Stimulated activated CD8-positive, alpha-beta memory T cell treated with anti-CD3 and anti-CD28 coated beads, Interleukin-7, amount 100 ng/mL, for 1 hour (primary cell): ENCODE results near the gene CHERP.
"Not testable (repeated sequence)": the region's sequence is repeated elsewhere in the genome, so short reads cannot be mapped to it uniquely, and the experiment has no call there.

Experiments used
- DNase-seq, 2 donors: peaks; one replicate each; pipeline ENCODE4 v3.0.0-alpha.2; 2020; ENCODE audit warnings: low read depth in 2 of 2

Gene CHERP

DNA sequence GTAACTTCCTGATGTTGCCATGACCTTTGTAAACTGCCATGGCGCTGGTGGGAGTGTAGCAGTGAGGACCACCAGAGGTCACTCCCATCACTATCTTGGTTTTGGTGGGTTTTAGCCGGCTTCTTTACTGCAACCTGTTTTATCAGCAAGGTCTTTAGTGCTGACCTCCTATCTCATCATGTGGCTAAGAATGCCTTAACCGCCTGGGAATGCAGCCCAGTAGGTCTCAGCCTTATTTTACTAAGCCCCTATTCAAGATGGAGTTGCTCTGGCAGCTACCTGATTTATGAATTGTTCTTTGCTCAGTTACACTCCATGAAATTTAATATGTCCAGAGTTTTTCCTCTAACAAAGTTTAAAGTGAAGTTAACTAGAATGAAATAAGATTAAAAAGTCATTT, 65.8 kb downstream of the CHERP start:
- DNase-seq: no peak

DNA sequence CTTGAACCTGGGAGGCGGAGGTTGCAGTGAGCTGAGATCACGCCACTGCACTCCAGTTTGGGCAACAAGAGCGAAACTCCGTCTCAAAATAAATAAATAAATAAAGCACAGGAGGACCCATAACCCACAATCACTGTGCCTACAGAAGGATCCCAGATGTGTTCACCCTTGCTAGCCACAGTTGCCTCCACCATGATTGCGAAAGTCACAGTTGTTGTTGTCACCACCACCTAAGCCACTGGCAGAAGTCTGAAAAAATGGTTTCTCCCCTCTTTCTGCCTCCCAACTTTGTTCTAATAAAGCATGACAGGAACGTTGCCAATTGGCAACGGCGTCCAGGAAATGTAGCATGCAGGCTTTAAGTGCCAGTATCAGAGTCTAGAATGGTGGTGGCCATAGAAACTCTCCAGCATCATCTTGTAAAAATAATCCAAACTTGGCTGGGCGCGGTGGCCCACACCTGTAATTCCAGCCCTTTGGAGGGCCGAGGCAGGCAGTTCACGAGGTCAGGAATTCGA, 68.3 kb downstream of the CHERP start:
- DNase-seq: no peak

DNA sequence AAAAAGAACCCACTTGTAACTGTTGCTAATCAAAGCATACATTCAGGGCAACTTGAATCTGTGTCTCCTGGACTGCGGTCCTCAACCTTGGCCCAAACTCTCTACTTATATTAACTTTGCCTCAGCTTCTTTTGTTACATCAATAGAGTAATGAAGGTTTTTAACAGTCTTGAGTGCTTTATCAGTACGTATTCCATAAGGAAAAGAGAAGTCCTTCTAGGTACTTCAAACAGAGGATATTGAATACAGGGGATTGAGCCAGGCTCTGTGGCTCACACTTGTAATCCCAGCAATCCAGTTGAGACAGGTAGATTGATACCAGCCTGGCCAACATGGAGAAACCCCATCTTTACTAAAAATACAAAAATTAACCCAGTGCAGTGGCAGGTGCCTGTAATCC, 69.2 kb downstream of the CHERP start:
- DNase-seq: no peak

DNA sequence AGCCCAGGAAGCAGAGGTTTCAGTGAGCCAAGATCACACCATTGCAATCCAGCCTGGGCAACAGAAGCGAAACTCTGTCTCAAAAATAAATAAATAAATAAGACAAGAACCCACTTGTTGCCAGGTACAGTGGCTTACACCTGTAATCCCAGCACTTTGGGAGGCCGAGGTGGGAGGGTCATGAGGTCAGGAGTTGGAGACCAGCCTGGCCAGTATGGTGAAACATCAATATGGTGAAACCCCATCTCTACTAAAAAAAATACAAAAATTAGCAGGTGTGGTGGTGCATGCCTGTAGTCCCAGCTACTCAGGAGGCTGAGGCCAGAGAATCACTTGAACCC, 69.7 kb downstream of the CHERP start:
- DNase-seq: not testable (repeated sequence)

DNA sequence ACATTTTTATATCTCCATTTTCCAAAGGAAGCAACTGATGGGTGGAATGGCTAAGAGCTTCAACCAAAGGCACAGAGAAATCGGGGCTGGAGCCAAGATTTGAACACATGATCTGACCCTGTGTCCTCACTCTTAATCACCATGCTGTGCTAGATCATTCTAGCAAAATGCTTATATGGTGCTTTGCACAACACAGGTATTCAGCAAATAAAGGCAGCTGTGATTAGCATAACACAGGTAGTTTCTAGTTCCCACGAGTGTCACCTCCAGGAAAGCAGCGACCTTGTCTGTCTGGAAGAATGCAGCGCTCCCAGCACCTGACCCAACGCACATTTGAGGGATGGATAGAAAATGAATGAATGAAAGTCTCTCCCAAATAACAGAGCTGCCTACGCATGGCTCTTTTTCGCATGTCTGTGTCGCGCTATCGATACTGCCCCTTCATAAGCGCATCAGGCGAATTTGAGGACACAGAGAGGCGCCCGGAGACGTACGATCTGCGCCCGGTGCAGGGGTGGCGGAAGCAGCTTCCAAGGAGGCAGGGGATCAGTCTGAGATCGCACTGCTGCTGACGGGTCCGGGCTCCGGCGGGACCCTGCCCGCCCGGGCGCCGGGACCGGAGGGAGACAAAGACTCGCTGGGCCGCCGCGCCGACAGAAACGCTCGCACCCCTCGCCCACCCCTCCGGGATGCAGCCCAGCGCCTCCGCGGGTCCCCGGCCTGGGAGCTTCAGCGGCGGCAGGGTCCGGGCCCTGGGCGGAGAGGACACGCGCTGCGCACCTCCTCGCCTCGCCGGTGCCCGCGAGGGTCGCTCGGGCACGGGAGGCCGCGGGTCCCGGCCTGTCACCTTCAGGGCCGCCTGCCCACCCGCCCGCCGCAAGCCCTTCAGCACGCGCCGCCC, 71.1 kb downstream of the CHERP start:
- no peak for DNase-seq

DNA sequence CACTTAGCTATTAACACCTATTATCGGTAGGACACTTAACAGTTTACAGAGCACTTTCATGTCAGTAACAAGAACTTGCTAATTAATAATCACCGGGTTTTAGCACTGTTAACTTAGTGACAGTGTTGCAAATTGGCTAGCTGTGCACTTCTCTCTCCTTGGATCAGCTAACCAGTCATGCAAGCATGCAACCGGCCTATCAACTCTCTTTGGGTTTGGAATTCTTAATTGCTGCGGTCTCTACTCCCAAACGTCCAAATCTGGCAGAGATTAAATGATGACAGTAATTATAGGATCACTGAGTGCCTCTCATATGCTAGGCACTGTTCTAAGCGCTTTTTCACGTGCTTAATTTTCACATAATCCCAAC, 71.7 kb downstream of the CHERP start:
- no peak for DNase-seq
